ENCODE results near the gene MACROD2.

DNA sequence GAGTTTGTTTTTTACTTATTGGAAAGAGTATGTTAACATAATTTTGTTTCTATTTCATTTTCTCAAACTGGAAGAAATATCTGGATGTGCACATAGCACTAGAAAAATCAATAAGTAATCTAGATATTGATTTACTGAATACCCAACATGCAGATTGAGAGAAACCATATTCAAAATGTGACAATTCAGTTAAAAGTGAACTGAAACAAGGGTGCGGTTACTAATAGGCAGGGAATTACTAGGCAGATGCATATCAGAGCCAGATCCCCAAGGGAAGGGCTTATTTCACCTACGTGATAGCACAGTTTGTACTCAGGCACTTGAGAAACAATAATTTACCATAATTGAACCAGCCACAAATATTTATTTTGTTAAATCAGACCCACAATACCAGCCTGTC, 835.1 kb downstream of the MACROD2 start:
- TF ChIP-seq, protein P1, sequence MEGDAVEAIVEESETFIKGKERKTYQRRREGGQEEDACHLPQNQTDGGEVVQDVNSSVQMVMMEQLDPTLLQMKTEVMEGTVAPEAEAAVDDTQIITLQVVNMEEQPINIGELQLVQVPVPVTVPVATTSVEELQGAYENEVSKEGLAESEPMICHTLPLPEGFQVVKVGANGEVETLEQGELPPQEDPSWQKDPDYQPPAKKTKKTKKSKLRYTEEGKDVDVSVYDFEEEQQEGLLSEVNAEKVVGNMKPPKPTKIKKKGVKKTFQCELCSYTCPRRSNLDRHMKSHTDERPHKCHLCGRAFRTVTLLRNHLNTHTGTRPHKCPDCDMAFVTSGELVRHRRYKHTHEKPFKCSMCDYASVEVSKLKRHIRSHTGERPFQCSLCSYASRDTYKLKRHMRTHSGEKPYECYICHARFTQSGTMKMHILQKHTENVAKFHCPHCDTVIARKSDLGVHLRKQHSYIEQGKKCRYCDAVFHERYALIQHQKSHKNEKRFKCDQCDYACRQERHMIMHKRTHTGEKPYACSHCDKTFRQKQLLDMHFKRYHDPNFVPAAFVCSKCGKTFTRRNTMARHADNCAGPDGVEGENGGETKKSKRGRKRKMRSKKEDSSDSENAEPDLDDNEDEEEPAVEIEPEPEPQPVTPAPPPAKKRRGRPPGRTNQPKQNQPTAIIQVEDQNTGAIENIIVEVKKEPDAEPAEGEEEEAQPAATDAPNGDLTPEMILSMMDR (IDR thresholded peaks at IDR 0.05), result no peak
- TF ChIP-seq POLR2A (IDR thresholded peaks at IDR 0.05), result no peak
